ENCODE data around the gene CFAP70. TPM values are rescaled to one million over a fixed set of nuclear protein-coding genes. Genes with fewer than 3 reads are reported as not detected.
"Not testable (repeated sequence)": the region's sequence is repeated elsewhere in the genome, so short reads cannot be mapped to it uniquely, and the experiment has no call there.

The CFAP70 gene
- total RNA-seq, 1 donor from 2014 or later: 0.44 TPM

GRCh38 chr10:73258612-73259011 is 100.1 kb downstream of the CFAP70 start:
- intact Hi-C loops (cut with micrococcal nuclease): not testable (repeated sequence)

GRCh38 chr10:73253225-73253555 is 105.5 kb downstream of the CFAP70 start:
- intact Hi-C loops (cut with micrococcal nuclease): loop anchor here (2.0 to 5.0 kb wide), 3 partner anchors 520 to 1859 kb away; partner anchors contain the start of genes MCU and SAMD8

- intact Hi-C loops (cut with micrococcal nuclease): loop anchor here (1.0 to 5.0 kb wide), 11 partner anchors 8 to 1860 kb away; partner anchors contain the start of genes ANXA7, CFAP70, ECD and FAM149B1
Measured at GRCh38 chr10:73252445-73253224, 106.0 kb downstream of the CFAP70 start, which contains the start of gene MRPS16. TSS of gene MRPS16 (minus strand) at chr10:73252644. CDS start at chr10:73252482, 162 bp downstream.

GRCh38 chr10:73251683-73252444 is 106.8 kb downstream of the CFAP70 start:
- intact Hi-C loops (cut with micrococcal nuclease): loop anchor here (1.0 to 5.0 kb wide), 11 partner anchors 8 to 1860 kb away; partner anchors contain the start of genes ANXA7, CFAP70, ECD and FAM149B1

GRCh38 chr10:73248259-73248724 is 110.4 kb downstream of the CFAP70 start:
- intact Hi-C loops (cut with micrococcal nuclease): loop anchor here (5.0 to 10.0 kb wide), 3 partner anchors 886 to 1987 kb away; partner anchors contain the start of genes ANAPC16, ASCC1 and COMTD1

- intact Hi-C loops (cut with micrococcal nuclease): loop anchor here (1.0 to 10.0 kb wide), 11 partner anchors 79 to 1987 kb away; partner anchors contain the start of genes ANAPC16, ASCC1, CFAP70 and COMTD1
Measured at GRCh38 chr10:73247509-73248258, 111.0 kb downstream of the CFAP70 start.

- intact Hi-C loops (cut with micrococcal nuclease): loop anchor here (1.0 to 10.0 kb wide), 11 partner anchors 79 to 1988 kb away; partner anchors contain the start of genes ANAPC16, ASCC1, CFAP70 and COMTD1
Measured at GRCh38 chr10:73246646-73247508, 111.8 kb downstream of the CFAP70 start, which contains the start of gene DNAJC9. TSS of gene DNAJC9 (minus strand) at chr10:73247255. CDS start at chr10:73247189, 66 bp downstream.

- intact Hi-C loops (cut with micrococcal nuclease): loop anchor here (5.0 to 10.0 kb wide), 3 partner anchors 884 to 1989 kb away; partner anchors contain the start of genes ANAPC16, ASCC1 and COMTD1
Measured at GRCh38 chr10:73246322-73246645, 112.4 kb downstream of the CFAP70 start.

GRCh38 chr10:73244866-73245477 is 113.7 kb downstream of the CFAP70 start:
- intact Hi-C loops (cut with micrococcal nuclease): loop anchor here (1.0 to 10.0 kb wide), 4 partner anchors 7 to 1990 kb away; partner anchors contain the start of genes ANAPC16, ASCC1, COMTD1 and MRPS16

GRCh38 chr10:73239908-73240307 is 118.8 kb downstream of the CFAP70 start:
- intact Hi-C loops (cut with micrococcal nuclease): loop anchor here (10.0 kb wide), 1 partner anchor 1995 kb away; the partner anchor contains the start of gene COMTD1

GRCh38 chr10:73238990-73239566 is 119.6 kb downstream of the CFAP70 start:
- intact Hi-C loops (cut with micrococcal nuclease): no loop called here

GRCh38 chr10:73234695-73235094 is 124.0 kb downstream of the CFAP70 start:
- intact Hi-C loops (cut with micrococcal nuclease): no loop called here

- intact Hi-C loops (cut with micrococcal nuclease): no loop called here
Measured at GRCh38 chr10:73233883-73234282, 124.8 kb downstream of the CFAP70 start.

GRCh38 chr10:73232887-73233286 is 125.8 kb downstream of the CFAP70 start:
- intact Hi-C loops (cut with micrococcal nuclease): no loop called here

GRCh38 chr10:73229567-73229966 is 129.1 kb downstream of the CFAP70 start:
- intact Hi-C loops (cut with micrococcal nuclease): no loop called here

- intact Hi-C loops (cut with micrococcal nuclease): no loop called here
Measured at GRCh38 chr10:73228247-73228646, 130.4 kb downstream of the CFAP70 start.

- intact Hi-C loops (cut with micrococcal nuclease): no loop called here
Measured at GRCh38 chr10:73226663-73227062, 132.0 kb downstream of the CFAP70 start.

- intact Hi-C loops (cut with micrococcal nuclease): no loop called here
Measured at GRCh38 chr10:73225518-73225917, 133.1 kb downstream of the CFAP70 start.

- intact Hi-C loops (cut with micrococcal nuclease): no loop called here
Measured at GRCh38 chr10:73220989-73221388, 137.7 kb downstream of the CFAP70 start.
